ENCODE data around the gene UBE2S.

UBE2S gene

GRCh38 chr19:55383279-55384130, 24.1 kb downstream of the UBE2S start:
- peak; percentile 63 for DNase-seq (ENCODE audit: low read depth)

- no peak for DNase-seq (ENCODE audit: low read depth)
Observed at GRCh38 chr19:55382522-55383054, 25.0 kb downstream of the UBE2S start.

- no peak for DNase-seq (ENCODE audit: low read depth)
Observed at GRCh38 chr19:55382013-55382412, 25.6 kb downstream of the UBE2S start.

- DNase-seq (ENCODE audit: low read depth): no peak
Observed at GRCh38 chr19:55379174-55379573, 28.4 kb downstream of the UBE2S start.

GRCh38 chr19:55377356-55378131, 30.0 kb downstream of the UBE2S start:
- DNase-seq (ENCODE audit: low read depth): no peak

- no peak for DNase-seq (ENCODE audit: low read depth)
Observed at GRCh38 chr19:55376241-55376933, 31.2 kb downstream of the UBE2S start, which contains the start of gene TMEM190. TSS of gene TMEM190 (plus strand) at chr19:55376826. CDS start at chr19:55376854, 28 bp downstream.

GRCh38 chr19:55373993-55374757, 33.4 kb downstream of the UBE2S start:
- no peak for DNase-seq (ENCODE audit: low read depth)

GRCh38 chr19:55373306-55373992, 34.1 kb downstream of the UBE2S start:
- DNase-seq (ENCODE audit: low read depth): no peak

GRCh38 chr19:55372316-55373081, 35.1 kb downstream of the UBE2S start:
- peak; percentile 30 for DNase-seq (ENCODE audit: low read depth)

- DNase-seq (ENCODE audit: low read depth): no peak
Observed at GRCh38 chr19:55370305-55370988, 37.1 kb downstream of the UBE2S start, which contains the start of gene IL11. TSS of gene IL11 (minus strand) at chr19:55370463. CDS start at chr19:55370310, 153 bp downstream.

GRCh38 chr19:55369653-55370304, 37.8 kb downstream of the UBE2S start:
- DNase-seq (ENCODE audit: low read depth): peak; percentile 30

GRCh38 chr19:55368701-55369563, 38.7 kb downstream of the UBE2S start:
- DNase-seq (ENCODE audit: low read depth): no peak

- DNase-seq (ENCODE audit: low read depth): no peak
Observed at GRCh38 chr19:55368106-55368505, 39.5 kb downstream of the UBE2S start.

GRCh38 chr19:55366790-55367189, 40.8 kb downstream of the UBE2S start:
- no peak for DNase-seq (ENCODE audit: low read depth)

GRCh38 chr19:55365964-55366363, 41.6 kb downstream of the UBE2S start:
- no peak for DNase-seq (ENCODE audit: low read depth)

GRCh38 chr19:55365245-55365644, 42.3 kb downstream of the UBE2S start:
- DNase-seq (ENCODE audit: low read depth): no peak

- no peak for DNase-seq (ENCODE audit: low read depth)
Observed at GRCh38 chr19:55362990-55363716, 44.4 kb downstream of the UBE2S start, which contains the start of gene GARIN5B. TSS of gene GARIN5B (minus strand) at chr19:55363260. CDS start at chr19:55363066, 194 bp downstream.
